HG03135 (cell line): Measurements from ENCODE around the gene TRIML1.
"Not testable (repeated sequence)": the region's sequence is repeated elsewhere in the genome, so short reads cannot be mapped to it uniquely, and the experiment has no call there.

Source experiments
- ATAC-seq: cut with Tn5 transposase; IDR thresholded peaks from one replicate; pipeline ENCODE4 v1.9.1; 2021; ENCODE audit warnings: mild to moderate bottlenecking, moderate library complexity; ENCODE audit not compliant: unreplicated experiment

The TRIML1 gene

GRCh38 chr4:188154668-188155405, 15.6 kb downstream of the TRIML1 start:
- no peak for ATAC-seq

DNA sequence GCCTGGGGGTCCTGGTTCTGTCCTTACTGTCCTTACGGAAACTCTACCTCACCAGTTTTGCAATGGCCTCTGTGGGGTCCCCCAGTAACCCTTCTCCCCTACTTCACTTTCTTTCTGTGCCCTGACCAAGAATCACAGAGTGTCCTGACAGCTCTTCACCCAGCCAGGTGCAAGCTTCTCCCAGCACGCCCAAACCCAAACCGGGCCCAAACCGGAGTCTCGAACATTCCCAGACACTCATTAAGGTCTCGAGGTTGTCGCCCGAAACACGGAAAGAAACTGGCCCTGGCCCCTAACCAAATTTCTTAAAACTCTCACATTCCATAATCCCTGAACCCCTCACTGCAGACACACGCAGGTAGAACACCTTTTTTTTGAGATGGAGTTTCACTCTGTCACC, 19.1 kb downstream of the TRIML1 start:
- no peak for ATAC-seq

- ATAC-seq: not testable (repeated sequence)
Observed at GRCh38 chr4:188159513-188160226, 20.4 kb downstream of the TRIML1 start.

GRCh38 chr4:188160406-188160805, 21.2 kb downstream of the TRIML1 start:
- no peak for ATAC-seq

- ATAC-seq: no peak
Observed at GRCh38 chr4:188161167-188161566, 21.9 kb downstream of the TRIML1 start.

DNA sequence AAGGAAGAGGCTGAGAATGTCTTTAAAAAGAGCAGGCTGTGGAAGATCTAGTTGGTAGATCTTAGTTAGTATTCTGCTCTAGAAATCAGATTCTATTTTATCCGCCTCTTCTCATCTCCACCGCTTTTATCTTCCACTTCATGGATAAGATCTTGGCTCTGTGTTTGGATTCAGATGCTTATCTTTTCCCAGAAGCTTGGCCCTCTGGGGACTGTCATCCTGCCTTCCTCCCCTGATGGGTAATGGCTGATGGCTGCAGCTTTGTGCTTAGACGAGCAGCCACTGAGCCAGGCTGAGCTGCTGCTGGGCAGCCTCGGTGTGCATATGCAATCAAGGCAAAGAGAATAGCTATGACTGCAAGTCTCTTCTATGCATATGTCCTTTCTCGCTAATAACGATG, 23.5 kb downstream of the TRIML1 start:
- ATAC-seq: no peak

GRCh38 chr4:188168726-188169373, 29.6 kb downstream of the TRIML1 start:
- no peak for ATAC-seq

GRCh38 chr4:188171551-188171950, 32.3 kb downstream of the TRIML1 start:
- ATAC-seq: no peak

GRCh38 chr4:188175288-188175687, 36.0 kb downstream of the TRIML1 start:
- no peak for ATAC-seq

DNA sequence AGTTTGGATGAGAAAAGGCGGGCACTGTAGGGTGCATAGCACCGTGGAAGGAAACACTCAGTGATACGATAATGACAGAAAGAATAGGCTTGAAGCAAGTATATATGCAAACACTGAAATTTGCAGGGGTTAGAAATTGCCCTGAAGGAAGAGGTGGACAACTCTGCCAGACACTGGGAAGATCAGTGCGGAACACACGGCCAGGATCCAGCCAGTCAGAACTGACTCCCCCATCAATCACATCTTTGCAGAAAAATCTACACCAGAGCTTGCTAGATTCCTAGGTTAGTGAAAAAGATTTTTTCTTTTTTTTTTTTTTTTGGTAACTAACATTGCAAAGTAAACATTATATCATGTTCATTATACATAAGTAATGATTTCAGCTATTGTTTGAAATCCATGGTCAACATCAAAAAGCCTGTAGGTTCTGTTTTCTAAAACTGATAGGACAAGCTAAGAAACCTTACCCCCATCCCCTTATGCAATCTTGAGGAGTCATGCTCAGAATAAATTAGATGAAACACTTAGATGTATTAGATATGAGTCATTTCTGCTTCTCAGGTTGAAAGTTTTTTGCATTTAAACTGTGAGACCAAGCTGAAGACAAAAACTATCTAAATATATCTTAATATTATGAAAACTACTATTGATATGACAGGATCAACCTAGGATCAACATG, 38.9 kb downstream of the TRIML1 start:
- ATAC-seq: no peak

DNA sequence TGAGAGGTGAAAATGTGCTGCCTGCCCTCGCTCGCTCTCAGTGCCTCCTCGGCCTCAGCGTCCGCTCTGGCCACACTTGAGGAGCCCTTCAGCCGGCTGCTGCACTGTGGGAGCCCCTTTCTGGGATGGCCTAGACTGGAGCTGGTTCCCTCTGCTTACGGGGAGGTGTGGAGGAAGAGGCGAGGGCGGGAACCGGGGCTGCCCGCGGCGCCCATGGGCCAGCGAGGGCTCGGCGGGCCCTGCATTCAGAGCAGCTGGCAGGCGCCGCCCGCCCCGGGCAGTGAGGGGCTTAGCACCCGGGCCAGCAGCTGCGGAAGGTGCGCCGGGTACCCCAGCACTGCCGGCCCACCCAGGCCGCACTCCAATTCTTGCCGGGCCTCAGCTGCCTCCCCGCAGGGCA, 39.6 kb downstream of the TRIML1 start:
- ATAC-seq: no peak

DNA sequence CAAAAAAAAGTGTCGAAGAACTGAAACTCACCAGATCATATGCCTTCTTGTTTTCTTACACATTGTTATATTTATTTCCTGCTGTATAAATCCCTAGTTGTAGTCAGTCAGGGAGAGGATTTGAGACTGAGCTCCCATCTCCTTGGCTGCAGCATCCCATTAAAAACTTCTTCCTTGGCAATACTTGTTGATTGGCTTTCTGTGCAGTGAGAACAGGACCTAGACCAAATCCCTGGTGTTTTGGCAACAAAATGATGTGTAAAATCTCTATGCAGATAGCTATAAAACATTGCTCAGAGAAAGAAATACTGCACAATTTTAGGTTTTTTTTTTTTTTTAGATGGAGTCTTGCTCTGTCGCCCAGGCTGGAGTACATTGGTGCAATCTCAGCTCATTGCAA, 47.9 kb downstream of the TRIML1 start:
- ATAC-seq: no peak

DNA sequence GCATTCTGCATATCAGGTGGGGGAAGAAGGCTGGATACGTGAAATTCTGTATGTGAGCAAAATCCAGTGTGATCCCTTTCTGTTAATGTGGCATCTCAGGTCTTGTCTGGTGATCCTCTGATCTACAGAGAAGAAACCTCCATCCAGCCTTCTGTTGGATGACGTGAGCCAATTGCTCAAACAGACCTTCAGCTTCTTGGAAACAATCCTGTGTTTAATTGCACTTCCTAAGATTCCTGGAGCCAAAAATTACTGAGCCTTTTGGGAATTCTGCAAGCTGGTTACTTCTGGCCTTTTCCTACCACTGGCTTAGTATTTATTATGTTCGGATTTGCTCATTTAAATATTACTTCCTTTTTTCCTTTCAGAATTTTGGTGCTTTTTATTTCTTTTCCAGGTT, 51.2 kb downstream of the TRIML1 start:
- ATAC-seq: no peak

- ATAC-seq: no peak
Observed at GRCh38 chr4:188194421-188194820, 55.2 kb downstream of the TRIML1 start.

GRCh38 chr4:188195389-188195985, 56.2 kb downstream of the TRIML1 start:
- ATAC-seq: no peak

DNA sequence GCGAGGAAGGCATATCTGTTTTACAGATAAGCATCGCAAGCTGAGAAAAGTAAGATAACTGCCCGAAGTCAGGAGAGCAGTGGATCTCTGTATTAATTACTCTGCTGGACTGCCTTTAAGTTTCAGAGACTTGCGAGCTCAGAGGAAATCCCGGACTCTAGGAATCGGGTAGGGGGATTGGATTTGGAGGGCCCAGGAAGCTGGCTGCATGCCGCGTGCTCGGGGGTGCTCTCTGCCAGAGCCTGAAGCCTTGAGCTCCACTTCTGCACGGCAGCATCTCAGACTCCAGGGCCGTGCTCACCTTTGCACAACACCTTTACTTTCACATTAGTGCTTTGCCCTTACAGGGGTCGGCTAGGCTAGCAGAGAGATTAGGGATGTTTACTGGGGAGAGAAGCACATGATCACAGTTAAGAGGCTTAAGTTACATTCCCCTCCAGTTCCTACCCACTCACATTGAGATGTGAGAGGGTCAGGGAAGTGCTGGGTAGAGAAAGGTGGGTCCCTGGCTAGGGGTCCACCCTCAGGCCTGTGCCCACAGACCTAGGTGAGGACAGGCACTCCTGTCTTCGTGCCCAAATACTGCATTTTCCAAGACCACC, 57.0 kb downstream of the TRIML1 start:
- ATAC-seq: no peak
